Left lung (tissue), 10 donors: ENCODE results near the gene CLRN3. TPM values are rescaled to one million over a fixed set of nuclear protein-coding genes. Genes with fewer than 3 reads are reported as not detected.

Source experiments
- ATAC-seq: fragments of 200-7000 bp; cut with Tn5 transposase; one replicate; pipeline ENCODE4 v1.9.1; 2020; ENCODE audit warnings: moderate library complexity
- DNase-seq, 4 donors: peaks; one replicate each; pipeline ENCODE4 v3.0.0-alpha.2; 2013 to 2020
- H3K27ac ChIP-seq, 2 donors: fragments of 200-600 bp; sonication (generic) in 1 of 2; one replicate each; pipeline versions ENCODE4 v1.5.0 to v1.8.0; 2020 to 2021
- H3K27me3 ChIP-seq, 2 donors: fragments of 200-600 bp; sonication (generic) in 1 of 2; one replicate each; pipeline versions ENCODE4 v1.5.0 to v1.8.0; 2020 to 2021
- H3K36me3 ChIP-seq, 2 donors: fragments of 200-600 bp; sonication (generic) in 1 of 2; one replicate each; pipeline versions ENCODE4 v1.5.0 to v1.8.0; 2020 to 2021
- H3K4me1 ChIP-seq, 2 donors: fragments of 200-600 bp; one replicate each; pipeline ENCODE4 v1.8.0; 2021
- H3K4me3 ChIP-seq, 2 donors: fragments of 200-600 bp; sonication (generic) in 1 of 2; one replicate each; pipeline versions ENCODE4 v1.5.0 to v1.8.0; 2020 to 2021; ENCODE audit warnings: mild to moderate bottlenecking in 1 of 2
- H3K9me3 ChIP-seq, 2 donors: fragments of 200-600 bp; sonication (generic) in 1 of 2; one replicate each; pipeline versions ENCODE4 v1.5.0 to v1.8.0; 2020 to 2021
- intact Hi-C, 2 donors: fragments of 100-400 bp; cut with DNase I; formaldehyde crosslinking; loops; one replicate each; pipeline versions ENCODE4 v1.11.2 to v1.14.2; 2022
- polyA plus RNA-seq, 6 donors: library from polyadenylated mRNA; unstranded; fragments of 120-200 nt; gene quantifications; one replicate each; pipeline ENCODE4 v1.2.1, GENCODE V29; 2013; ENCODE audit not compliant: insufficient read length in 6 of 6
- total RNA-seq, 2 donors: library from RNA; stranded (reverse); fragmentation: NEBNext Ultra II Directional; extraction: Animal tissue kit (Norgen Biotek cat#: 25700); gene quantifications; one replicate each; pipeline ENCODE4 v1.2.1, GENCODE V29; 2021
- TF ChIP-seq, protein P1 (sequence below), 2 donors: fragments of 200-600 bp; sonication (generic) in 1 of 2; IDR thresholded peaks; one replicate each; pipeline versions ENCODE4 v1.5.0 to v1.8.0; 2021; ENCODE audit warnings: antibody characterized with exemption in 2 of 2
- donor health status: DM: no; HTN: yes; CAD: no.
- donor health status: DM: no; HTN: no; CAD: no.

Gene CLRN3
- total and polyA plus RNA-seq, 8 donors = 0.13 to 0.27 TPM; not detected in 6

DNA sequence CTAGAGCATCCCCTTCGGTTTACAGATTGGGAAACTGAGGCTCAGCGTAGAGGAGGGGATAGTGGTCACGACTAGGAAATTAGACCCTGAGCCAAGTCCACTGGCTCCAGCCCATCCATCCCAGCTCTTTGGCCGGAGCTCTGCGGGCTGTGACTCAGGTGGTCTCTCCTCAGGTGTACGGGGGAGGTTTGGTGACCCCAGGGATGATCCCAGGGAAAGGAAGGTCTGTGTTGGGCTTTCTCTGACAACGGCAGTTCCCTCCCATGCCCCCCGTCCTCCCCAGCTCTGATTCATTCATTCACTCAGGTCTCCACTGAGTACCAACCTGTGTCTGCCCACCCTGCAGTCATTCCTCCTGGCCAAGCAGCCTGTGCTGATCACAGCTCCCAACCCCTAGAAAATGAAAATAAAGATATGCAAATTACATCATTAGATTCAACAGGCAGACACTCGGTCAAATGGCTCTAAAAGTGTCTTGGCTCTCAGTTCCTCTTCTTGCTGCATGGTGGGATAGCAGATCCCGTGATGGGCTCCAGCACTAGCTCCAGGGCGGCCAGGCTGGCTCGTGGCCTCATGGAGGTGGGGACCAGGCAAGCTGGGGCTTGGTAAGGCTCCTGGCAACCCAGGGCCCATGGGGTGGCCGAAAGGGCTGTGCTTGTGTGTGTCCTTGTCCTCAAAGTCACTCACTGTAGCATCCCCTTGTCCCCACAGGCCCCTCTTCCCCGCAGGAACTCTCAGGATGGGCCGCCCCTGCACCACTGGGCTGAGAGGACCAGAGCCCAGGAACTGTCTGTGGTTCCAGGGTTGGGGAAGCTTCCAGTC is 37.8 kb downstream of the CLRN3 start:
- H3K4me3 ChIP-seq = no peak overlapping the region
- DNase-seq (no peak), ATAC-seq (no peak)
- no peaks in the 10 kb centered on the region for H3K9me3 ChIP-seq
- H3K4me1 ChIP-seq = no peaks in the 10 kb centered on the region
- intact Hi-C loops = loop anchor here in 1 of 2 donors (10.0 kb wide), 1 partner anchor 140 kb away; no protein-coding TSS in a partner anchor
- no peak overlapping the region for H3K27ac ChIP-seq
- H3K27me3 ChIP-seq = peaks cover 0 to 8% of the 10 kb centered on the region in 2 donors
- no peaks in the 10 kb centered on the region for H3K36me3 ChIP-seq
- TF ChIP-seq, protein P1, sequence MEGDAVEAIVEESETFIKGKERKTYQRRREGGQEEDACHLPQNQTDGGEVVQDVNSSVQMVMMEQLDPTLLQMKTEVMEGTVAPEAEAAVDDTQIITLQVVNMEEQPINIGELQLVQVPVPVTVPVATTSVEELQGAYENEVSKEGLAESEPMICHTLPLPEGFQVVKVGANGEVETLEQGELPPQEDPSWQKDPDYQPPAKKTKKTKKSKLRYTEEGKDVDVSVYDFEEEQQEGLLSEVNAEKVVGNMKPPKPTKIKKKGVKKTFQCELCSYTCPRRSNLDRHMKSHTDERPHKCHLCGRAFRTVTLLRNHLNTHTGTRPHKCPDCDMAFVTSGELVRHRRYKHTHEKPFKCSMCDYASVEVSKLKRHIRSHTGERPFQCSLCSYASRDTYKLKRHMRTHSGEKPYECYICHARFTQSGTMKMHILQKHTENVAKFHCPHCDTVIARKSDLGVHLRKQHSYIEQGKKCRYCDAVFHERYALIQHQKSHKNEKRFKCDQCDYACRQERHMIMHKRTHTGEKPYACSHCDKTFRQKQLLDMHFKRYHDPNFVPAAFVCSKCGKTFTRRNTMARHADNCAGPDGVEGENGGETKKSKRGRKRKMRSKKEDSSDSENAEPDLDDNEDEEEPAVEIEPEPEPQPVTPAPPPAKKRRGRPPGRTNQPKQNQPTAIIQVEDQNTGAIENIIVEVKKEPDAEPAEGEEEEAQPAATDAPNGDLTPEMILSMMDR (IDR thresholded peaks at IDR 0.05) = no peak

- peaks cover 0 to 8% of the 10 kb centered on the region in 2 donors for H3K27me3 ChIP-seq
- H3K27ac ChIP-seq = no peak overlapping the region
- H3K36me3 ChIP-seq = no peaks in the 10 kb centered on the region
- H3K4me1 ChIP-seq = no peaks in the 10 kb centered on the region
- peak; percentile 49 to 90 (median 69) for DNase-seq
- H3K4me3 ChIP-seq = no peak overlapping the region
- H3K9me3 ChIP-seq = no peaks in the 10 kb centered on the region
- TF ChIP-seq, protein P1 (IDR thresholded peaks at IDR 0.05) = peak; percentile 70 to 80
- intact Hi-C loops = loop anchor here in 1 of 2 donors (10.0 kb wide), 1 partner anchor 139 kb away; no protein-coding TSS in a partner anchor
- ATAC-seq = peak; percentile 98
These were observed 38.6 kb downstream of the CLRN3 start for GRCh38 chr10:127853868-127854768.

GRCh38 chr10:127852456-127852855 is 40.3 kb downstream of the CLRN3 start:
- TF ChIP-seq, protein P1 (IDR thresholded peaks at IDR 0.05) = no peak
- intact Hi-C loops = loop anchor here in 1 of 2 donors (10.0 kb wide), 1 partner anchor 138 kb away; no protein-coding TSS in a partner anchor
- ATAC-seq = no peak
- Histone ChIP-seq H3K27me3 (peaks cover 0 to 8% of the 10 kb centered on the region in 2 donors), H3K4me3 (no peak overlapping the region), H3K27ac (no peak overlapping the region), H3K9me3 (no peaks in the 10 kb centered on the region), H3K4me1 (no peaks in the 10 kb centered on the region), H3K36me3 (no peaks in the 10 kb centered on the region)
- DNase-seq = no peak

- no peak for DNase-seq
- intact Hi-C loops = loop anchor here in 1 of 2 donors (10.0 kb wide), 1 partner anchor 137 kb away; no protein-coding TSS in a partner anchor
- H3K4me3 ChIP-seq = no peak overlapping the region
- no peak overlapping the region for H3K27ac ChIP-seq
- no peaks in the 10 kb centered on the region for H3K4me1 ChIP-seq
- peaks cover 0 to 8% of the 10 kb centered on the region in 2 donors for H3K27me3 ChIP-seq
- TF ChIP-seq, protein P1 (IDR thresholded peaks at IDR 0.05) = no peak
- H3K9me3 ChIP-seq = no peaks in the 10 kb centered on the region
- ATAC-seq = no peak
- no peaks in the 10 kb centered on the region for H3K36me3 ChIP-seq
These were observed 41.0 kb downstream of the CLRN3 start for GRCh38 chr10:127851661-127852194.
